ENCODE data around the gene RRN3. TPM values are rescaled to one million over a fixed set of nuclear protein-coding genes. Genes with fewer than 3 reads are reported as not detected.

The RRN3 gene
- total and polyA plus RNA-seq, 9 of the 15 experiments (the other 6 are each of a cell fraction or from before 2014, with no cell fraction given) = 22.2 to 49.5 (median 28.4) TPM

GRCh38 chr16:15055141-15056053 lies 38.7 kb downstream of the RRN3 start (continued):
- no peak for TF ChIP-seq CTCFL (IDR thresholded peaks at IDR 0.05; ENCODE audit: borderline replicate concordance, insufficient read depth, low read depth, low read length, poor library complexity, severe bottlenecking)
- no peak for TF ChIP-seq CAMTA2 (CRISPR knock-in tag; conservative IDR thresholded peaks at IDR 0.05)
- TF ChIP-seq KLF13 (tag; IDR thresholded peaks at IDR 0.05; ENCODE audit: borderline replicate concordance, low read depth) = no peak
- no peak for TF ChIP-seq TCF7 (IDR thresholded peaks at IDR 0.05; ENCODE audit: borderline replicate concordance)
- no peak for TF ChIP-seq ZSCAN29 (IDR thresholded peaks at IDR 0.05)
- no peak for TF ChIP-seq TFE3 (CRISPR knock-in tag; IDR thresholded peaks at IDR 0.05)
- TF ChIP-seq SMARCA5 (IDR thresholded peaks at IDR 0.05) = peak; percentile 90; the same call in 1 of the 2 replicates
- TF ChIP-seq RHOXF2B (CRISPR knock-in tag; conservative IDR thresholded peaks at IDR 0.05) = no peak
- TF ChIP-seq HEY1 (CRISPR knock-in tag; IDR thresholded peaks at IDR 0.05; ENCODE audit: borderline replicate concordance) = no peak
- TF ChIP-seq PTTG1 (tag; IDR thresholded peaks at IDR 0.05; ENCODE audit: low read depth) = no peak
- no peak for TF ChIP-seq SRSF3 (IDR thresholded peaks at IDR 0.05; ENCODE audit: insufficient read depth, low read length)
- no peak for TF ChIP-seq SMARCA4 (IDR thresholded peaks at IDR 0.05)
- peak; percentile 95 for TF ChIP-seq RBM25 (IDR thresholded peaks at IDR 0.05; ENCODE audit: low read depth, low read length, severe bottlenecking)
- no peak for TF ChIP-seq TSC22D4 (tag; IDR thresholded peaks at IDR 0.05)
- no peak for TF ChIP-seq MXI1 (IDR thresholded peaks at IDR 0.05; ENCODE audit: low read depth, low read length)
- TF ChIP-seq BRCA1 (IDR thresholded peaks at IDR 0.05) = no peak
- no peak for TF ChIP-seq BRCA1 (CRISPR knock-in tag; IDR thresholded peaks at IDR 0.05)
- TF ChIP-seq BACH1 (tag; IDR thresholded peaks at IDR 0.05) = no peak
- TF ChIP-seq ZNF77 (CRISPR knock-in tag; IDR thresholded peaks at IDR 0.05) = no peak
- no peak for TF ChIP-seq CBFB (CRISPR knock-in tag; IDR thresholded peaks at IDR 0.05)
- TF ChIP-seq NONO (IDR thresholded peaks at IDR 0.05; ENCODE audit: low read depth in 2 of 2, low read length in 1 of 2) = 0 out of 4 replicates have a peak, but pooled peaks of 1 of the 2 experiments have one; percentile 28
- peak; percentile 87 for TF ChIP-seq ZBTB7A (IDR thresholded peaks at IDR 0.05; ENCODE audit: borderline replicate concordance, control insufficient read depth, low read depth, low read length)
- no peak for TF ChIP-seq CTBP1 (IDR thresholded peaks at IDR 0.05; ENCODE audit: borderline replicate concordance)
- TF ChIP-seq ELF2 (CRISPR knock-in tag; IDR thresholded peaks at IDR 0.05) = no peak
- TF ChIP-seq HMG20B (CRISPR knock-in tag; IDR thresholded peaks at IDR 0.05) = no peak
- no peak for TF ChIP-seq YY1 (IDR thresholded peaks at IDR 0.05; ENCODE audit: borderline replicate concordance in 1 of 3, control insufficient read depth in 1 of 3, extremely low read depth in 1 of 3, insufficient read depth in 3 of 3, insufficient read length in 1 of 3, insufficient replicate concordance in 2 of 3, low read depth in 1 of 3, low read length in 2 of 3)
